CD14-positive monocyte (primary cell): Measurements from ENCODE around the gene BANP. TPM values are rescaled to one million over a fixed set of nuclear protein-coding genes. Genes with fewer than 3 reads are reported as not detected.
A peak's percentile ranks its signal among the peaks of the same experiment; 100 is the strongest.
"Not testable (repeated sequence)": the region's sequence is repeated elsewhere in the genome, so short reads cannot be mapped to it uniquely, and the experiment has no call there.

Experiments used
- DNase-seq, 3 donors: peaks; one replicate each; pipeline ENCODE4 v3.0.0-alpha.2; 2011 to 2022
- H2AFZ ChIP-seq: 2 replicates; pipeline ENCODE4 v1.6.0; 2012; ENCODE audit warnings: mild to moderate bottlenecking, low read depth, low read length, inconsistent platforms; ENCODE audit not compliant: insufficient read depth, poor library complexity, severe bottlenecking
- H3K27ac ChIP-seq, 2 donors: 1 replicate in 1 of 2; 2 replicates in 1 of 2; pipeline ENCODE4 v1.5.1; 2012 to 2013; ENCODE audit warnings: low read length in 2 of 2, control low read depth in 1 of 2, inconsistent platforms in 1 of 2, low read depth in 1 of 2, mild to moderate bottlenecking in 1 of 2
- H3K27me3 ChIP-seq, 2 donors: one replicate each; pipeline versions ENCODE4 v1.6.0 to v1.6.1; 2011 to 2013; ENCODE audit warnings: low read length in 2 of 2; ENCODE audit not compliant: control insufficient read depth in 2 of 2, insufficient read depth in 2 of 2
- H3K36me3 ChIP-seq, 2 donors: replicated peaks in 1 of 2; 1 replicate in 1 of 2; 2 replicates in 1 of 2; pipeline versions ENCODE4 v1.5.1 to v1.6.1; 2012 to 2013; ENCODE audit warnings: low read length in 2 of 2, control low read depth in 1 of 2, inconsistent platforms in 1 of 2, mild to moderate bottlenecking in 1 of 2; ENCODE audit not compliant: insufficient read depth in 2 of 2, control insufficient read depth in 1 of 2
- H3K4me1 ChIP-seq, 2 donors: 1 replicate in 1 of 2; 2 replicates in 1 of 2; pipeline versions ENCODE4 v1.5.1 to v1.6.1; 2012 to 2013; ENCODE audit warnings: low read length in 2 of 2, control low read depth in 1 of 2, inconsistent platforms in 1 of 2, mild to moderate bottlenecking in 1 of 2, moderate library complexity in 1 of 2; ENCODE audit not compliant: insufficient read depth in 2 of 2, control insufficient read depth in 1 of 2
- H3K4me2 ChIP-seq: replicated peaks from 2 replicates; pipeline ENCODE3; 2012; ENCODE audit warnings: low read length, moderate library complexity, mild to moderate bottlenecking; ENCODE audit not compliant: poor library complexity, severe bottlenecking; ENCODE audit errors: extremely low read depth
- H3K4me3 ChIP-seq, 3 experiments: fragments of 200-600 bp in 1 of 3; sonication (generic) in 1 of 3; replicated peaks in 1 of 3; 1 replicate in 2 of 3; 2 replicates in 1 of 3; pipeline ENCODE4 v1.5.1; 2011 to 2013; ENCODE audit warnings: low read length in 3 of 3, mild to moderate bottlenecking in 3 of 3, control low read depth in 2 of 3, low read depth in 2 of 3, inconsistent platforms in 1 of 3, moderate library complexity in 1 of 3
- H3K79me2 ChIP-seq: 2 replicates; pipeline ENCODE4 v1.6.0; 2012; ENCODE audit warnings: mild to moderate bottlenecking, control low read depth, inconsistent platforms, low read length, moderate library complexity; ENCODE audit not compliant: insufficient read depth
- H3K9ac ChIP-seq: 2 replicates; pipeline ENCODE4 v1.6.0; 2017; ENCODE audit warnings: low read length, mild to moderate bottlenecking; ENCODE audit not compliant: insufficient read depth, poor library complexity, severe bottlenecking
- H3K9me3 ChIP-seq, 2 donors: replicated peaks in 1 of 2; 1 replicate in 1 of 2; 2 replicates in 1 of 2; pipeline versions ENCODE4 v1.5.1 to v1.6.1; 2012 to 2013; ENCODE audit warnings: low read length in 2 of 2, control low read depth in 1 of 2; ENCODE audit not compliant: control insufficient read depth in 1 of 2, insufficient read depth in 1 of 2
- H4K20me1 ChIP-seq: 2 replicates; pipeline ENCODE4 v1.6.0; 2012; ENCODE audit warnings: mild to moderate bottlenecking, low read length, control low read depth, moderate library complexity; ENCODE audit not compliant: insufficient read depth
- H3K27ac Mint-ChIP-seq, 7 donors: one replicate each; pipeline ENCODE4 v1.8.0; 2020; ENCODE audit warnings: mild to moderate bottlenecking in 7 of 7, mixed read lengths in 7 of 7, moderate library complexity in 6 of 7, inconsistent platforms in 2 of 7
- H3K27me3 Mint-ChIP-seq, 3 donors: one replicate each; pipeline ENCODE4 v1.8.0; 2021 to 2022; ENCODE audit warnings: low read depth in 3 of 3, mild to moderate bottlenecking in 3 of 3, mixed read lengths in 3 of 3, moderate library complexity in 3 of 3, inconsistent platforms in 1 of 3
- H3K36me3 Mint-ChIP-seq, 2 donors: one replicate each; pipeline ENCODE4 v1.8.0; 2020; ENCODE audit warnings: mixed read lengths in 2 of 2, inconsistent platforms in 1 of 2, mild to moderate bottlenecking in 1 of 2
- H3K4me1 Mint-ChIP-seq: one replicate; pipeline ENCODE4 v1.8.0; 2020; ENCODE audit warnings: mild to moderate bottlenecking, mixed read lengths
- H3K4me3 Mint-ChIP-seq, 2 donors: one replicate each; pipeline ENCODE4 v1.8.0; 2020; ENCODE audit warnings: mild to moderate bottlenecking in 2 of 2, mixed read lengths in 2 of 2, moderate library complexity in 1 of 2
- H3K9me3 Mint-ChIP-seq, 7 donors: one replicate each; pipeline ENCODE4 v1.8.0; 2020 to 2022; ENCODE audit warnings: mixed read lengths in 7 of 7, mild to moderate bottlenecking in 6 of 7, moderate library complexity in 6 of 7, inconsistent platforms in 2 of 7
- CTCF ChIP-seq: fragments of 200-600 bp; IDR thresholded peaks from one replicate; pipeline ENCODE4 v1.8.0; 2022; ENCODE audit warnings: antibody characterized with exemption, mild to moderate bottlenecking
- WGBS: methylation state at CpG from one replicate; pipeline ENCODE4 v1.1.5; 2013; ENCODE audit warnings: missing lambda C conversion rate; ENCODE audit not compliant: insufficient coverage; 5-methylcytosine and 5-hydroxymethylcytosine counted together
- intact Hi-C, 2 donors: fragments of 100-400 bp; cut with micrococcal nuclease; formaldehyde crosslinking; loops; one replicate each; pipeline versions ENCODE4 v1.15.0 to v1.15.1; 2023
- polyA plus RNA-seq, 3 donors: library from polyadenylated mRNA; depleted of rRNA in 1 of 3; unstranded in 2 of 3; stranded (reverse) in 1 of 3; fragments of 300-500 nt in 2 of 3; fragments of >200 nt in 1 of 3; fragmentation: Illumina TruSeq in 2 of 3; gene quantifications; 1 replicate in 2 of 3; 2 replicates in 1 of 3; pipeline ENCODE4 v1.2.3, GENCODE V29; 2012 to 2021

Gene BANP
- polyA plus RNA-seq, 3 donors: 10.1 to 40.9 (median 11.7) TPM

- no peaks in the 10 kb centered on the region for H3K36me3 ChIP-seq
- H3K27ac Mint-ChIP-seq: peak within 1 kb of the TSS in 2 of 7 donors; percentile 29 to 30
- no peaks in the 10 kb centered on the region for H3K79me2 ChIP-seq
- no peak for TF ChIP-seq CTCF
- DNase-seq: no peak
- peaks cover 5 to 11% (median 9%) of the 10 kb centered on the region in 3 donors for H3K27me3 Mint-ChIP-seq
- no peak within 1 kb of the TSS for H2AFZ ChIP-seq
- intact Hi-C loops: loop anchor here in 1 of 2 donors (10.0 kb wide), 1 partner anchor 498 kb away; no protein-coding TSS in a partner anchor
- no peaks in the 10 kb centered on the region for H4K20me1 ChIP-seq
- H3K9ac ChIP-seq: no peak within 1 kb of the TSS
- H3K9me3 ChIP-seq: no peaks in the 10 kb centered on the region
- peaks cover 3% of the 10 kb centered on the region for H3K4me1 Mint-ChIP-seq
- no peak within 1 kb of the TSS for H3K4me3 ChIP-seq
- no peak within 1 kb of the TSS for H3K4me3 Mint-ChIP-seq
- no peak within 1 kb of the TSS for H3K27ac ChIP-seq
- no peaks in the 10 kb centered on the region for H3K4me1 ChIP-seq
- H3K36me3 Mint-ChIP-seq: no peaks in the 10 kb centered on the region
- H3K27me3 ChIP-seq: no peaks in the 10 kb centered on the region
- H3K9me3 Mint-ChIP-seq: peaks cover 0 to 3% (median 0%) of the 10 kb centered on the region in 7 donors
- no peak within 1 kb of the TSS for H3K4me2 ChIP-seq
- 93% methylated on average over 12 of the region's 15 CpGs for WGBS
Measured at GRCh38 chr16:87936375-87937230, 14.6 kb upstream of the BANP start, which contains the start of gene CA5A. CA5A (minus strand) TSS chr16:87936529; CDS start chr16:87936450, 79 bp downstream.

GRCh38 chr16:87937231-87937542 lies 14.0 kb upstream of the BANP start:
- H3K9me3 Mint-ChIP-seq, H3K27me3 ChIP-seq, DNase-seq, H3K4me3 Mint-ChIP-seq, H4K20me1 ChIP-seq, H3K79me2 ChIP-seq, H3K4me1 ChIP-seq, H3K4me2 ChIP-seq, H3K36me3 Mint-ChIP-seq, H3K4me3 ChIP-seq, H3K9ac ChIP-seq, H3K27me3 Mint-ChIP-seq, H2AFZ ChIP-seq, H3K36me3 ChIP-seq, H3K9me3 ChIP-seq, H3K27ac ChIP-seq, H3K4me1 Mint-ChIP-seq: not testable (repeated sequence)
- intact Hi-C loops: loop anchor here in 1 of 2 donors (10.0 kb wide), 1 partner anchor 498 kb away; no protein-coding TSS in a partner anchor
- peak overlapping the region in 1 of 7 donors; percentile 30 for H3K27ac Mint-ChIP-seq
- WGBS: 100% methylated on average over 3 of the region's 7 CpGs
